Upper lobe of left lung (tissue), 6 donors: ENCODE data around the gene KIF7. TPM values are rescaled to one million over a fixed set of nuclear protein-coding genes. Genes with fewer than 3 reads are reported as not detected.

Experiments used
- ATAC-seq, 2 donors: fragments of 200-7000 bp; cut with Tn5 transposase; one replicate each; pipeline ENCODE4 v1.9.1; 2022; ENCODE audit warnings: mild to moderate bottlenecking in 2 of 2, moderate library complexity in 2 of 2; ENCODE audit not compliant: low FRiP score in 2 of 2
- DNase-seq, 2 donors: peaks; one replicate each; pipeline ENCODE4 v3.0.0-alpha.2; 2019 to 2020
- H3K27ac ChIP-seq, 4 donors: fragments of 200-600 bp; sonication (generic); one replicate each; pipeline ENCODE4 v1.5.1; 2016 to 2019
- H3K27me3 ChIP-seq, 4 donors: fragments of 200-600 bp; sonication (generic); one replicate each; pipeline ENCODE4 v1.5.1; 2017 to 2019
- H3K36me3 ChIP-seq, 4 donors: fragments of 200-600 bp; sonication (generic); one replicate each; pipeline ENCODE4 v1.5.1; 2016 to 2019
- H3K4me1 ChIP-seq, 4 donors: fragments of 200-600 bp; sonication (generic); one replicate each; pipeline ENCODE4 v1.5.1; 2018 to 2019
- H3K4me3 ChIP-seq, 4 donors: fragments of 200-600 bp; sonication (generic); one replicate each; pipeline ENCODE4 v1.5.1; 2017 to 2019; ENCODE audit warnings: mild to moderate bottlenecking in 2 of 4, moderate library complexity in 1 of 4
- H3K9me3 ChIP-seq, 4 donors: fragments of 200-600 bp; sonication (generic); one replicate each; pipeline ENCODE4 v1.5.1; 2018 to 2019
- CTCF ChIP-seq, 6 experiments: fragments of 450-650 bp in 4 of 6; fragments of 200-600 bp in 2 of 6; sonication (generic) in 2 of 6; IDR thresholded peaks; one replicate each; pipeline ENCODE4 v1.5.1; 2016 to 2019; ENCODE audit warnings: antibody characterized with exemption in 6 of 6
- EP300 ChIP-seq, 4 donors: sonication (generic); formaldehyde crosslinking; IDR thresholded peaks; one replicate each; pipeline ENCODE4 v1.5.1; 2017; ENCODE audit warnings: antibody characterized with exemption in 4 of 4, control low read depth in 2 of 4
- POLR2A ChIP-seq, 4 donors: fragments of 450-650 bp; IDR thresholded peaks; one replicate each; pipeline ENCODE4 v1.5.1; 2016 to 2017; ENCODE audit warnings: antibody characterized with exemption in 4 of 4, mild to moderate bottlenecking in 2 of 4
- POLR2AphosphoS5 ChIP-seq, 2 donors: sonication (generic); formaldehyde crosslinking; IDR thresholded peaks; one replicate each; pipeline ENCODE4 v1.5.1; 2017; ENCODE audit warnings: antibody characterized with exemption in 2 of 2
- WGBS, 2 donors: methylation state at CpG; one replicate each; pipeline ENCODE4 v1.1.5; 2017 to 2018; 5-methylcytosine and 5-hydroxymethylcytosine counted together
- total RNA-seq, 6 donors: library from RNA; depleted of rRNA in 4 of 6; stranded (reverse); fragments of >200 nt in 4 of 6; gene quantifications; one replicate each; pipeline versions ENCODE4 v1.1.0 to v1.2.1, GENCODE V29; 2016 to 2021
- donor health status: DM: no; HTN: no; CAD: no; lungs with moderate emphysema.
- donor health status: DM: no; HTN: yes; CAD: no; lungs with severe emphysema.

KIF7 gene
- total RNA-seq, 6 donors from 2014 or later, result 1.4 to 4.7 (median 3.2) TPM

GRCh38 chr15:89656116-89656815 is 999 bp upstream of the KIF7 start:
- H3K4me1 ChIP-seq, result peaks cover 3 to 15% (median 11%) of the 10 kb centered on the region in 4 donors
- H3K36me3 ChIP-seq, result no peaks in the 10 kb centered on the region
- no peak for ATAC-seq
- no peak overlapping the region for H3K4me3 ChIP-seq
- peaks cover 0 to 12% (median 2%) of the 10 kb centered on the region in 4 donors for H3K27me3 ChIP-seq
- no peak overlapping the region for H3K27ac ChIP-seq
- no peak for TF ChIP-seq POLR2A (IDR thresholded peaks at IDR 0.05)
- no peak for TF ChIP-seq CTCF (IDR thresholded peaks at IDR 0.05)
- TF ChIP-seq POLR2AphosphoS5 (IDR thresholded peaks at IDR 0.05), result no peak
- no peak for TF ChIP-seq EP300 (IDR thresholded peaks at IDR 0.05)
- no peaks in the 10 kb centered on the region for H3K9me3 ChIP-seq
- 69 to 75% methylated on average over 7 of the region's 7 CpGs for WGBS, 2 donors
- no peak for DNase-seq

DNA sequence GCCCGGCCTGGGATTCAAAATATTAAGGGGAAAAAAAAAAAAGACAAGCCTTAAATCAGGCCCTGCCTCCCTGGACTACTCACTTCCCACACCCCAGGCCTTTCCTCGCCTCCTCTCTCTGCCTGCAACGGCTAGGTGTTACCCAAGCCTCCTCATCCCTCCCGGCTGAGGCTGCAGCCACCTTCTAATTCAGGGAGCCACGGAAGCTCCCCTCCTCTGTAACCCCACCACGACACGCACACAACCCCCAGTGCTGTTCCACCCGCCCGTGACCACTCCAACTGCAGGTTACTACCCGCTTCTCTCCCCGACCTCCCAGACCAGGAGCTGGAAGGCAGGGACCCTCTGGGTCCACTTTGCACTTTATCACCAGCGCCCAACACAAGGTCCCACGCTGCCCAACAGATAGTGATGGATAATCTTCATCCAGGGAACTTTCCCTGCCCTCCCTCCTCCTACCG is 936 bp downstream of the KIF7 start:
- Histone ChIP-seq H3K9me3 (no peaks in the 10 kb centered on the region), H3K27ac (no peak overlapping the region), H3K4me3 (peak overlapping the region in 3 of 4 donors; percentile 50 to 59 (median 56)), H3K27me3 (peaks cover 0 to 12% (median 2%) of the 10 kb centered on the region in 4 donors), H3K36me3 (no peaks in the 10 kb centered on the region), H3K4me1 (peaks cover 3 to 15% (median 11%) of the 10 kb centered on the region in 4 donors)
- 45 to 51% methylated on average over 13 to 14 of the region's 14 CpGs for WGBS, 2 donors
- no peak for DNase-seq
- TF ChIP-seq POLR2AphosphoS5 (IDR thresholded peaks at IDR 0.05) (no peak), CTCF (IDR thresholded peaks at IDR 0.05) (no peak), POLR2A (IDR thresholded peaks at IDR 0.05) (no peak), EP300 (IDR thresholded peaks at IDR 0.05) (no peak)
- peak in 1 of 2 donors; percentile 31 for ATAC-seq

- peaks cover 0 to 12% (median 2%) of the 10 kb centered on the region in 4 donors for H3K27me3 ChIP-seq
- DNase-seq, result no peak
- no peaks in the 10 kb centered on the region for H3K9me3 ChIP-seq
- H3K4me1 ChIP-seq, result peaks cover 3 to 15% (median 11%) of the 10 kb centered on the region in 4 donors
- H3K4me3 ChIP-seq, result no peak overlapping the region
- no peak for ATAC-seq
- no peak for TF ChIP-seq CTCF (IDR thresholded peaks at IDR 0.05)
- TF ChIP-seq POLR2A (IDR thresholded peaks at IDR 0.05), result no peak
- 100% methylated on average over 2 of the region's 2 CpGs for WGBS, 2 donors
- no peaks in the 10 kb centered on the region for H3K36me3 ChIP-seq
- H3K27ac ChIP-seq, result no peak overlapping the region
These were observed 1.7 kb downstream of the KIF7 start for GRCh38 chr15:89653578-89653977.

- no peaks in the 10 kb centered on the region for H3K36me3 ChIP-seq
- H3K27me3 ChIP-seq, result peaks cover 0 to 12% (median 2%) of the 10 kb centered on the region in 4 donors
- H3K4me3 ChIP-seq, result no peak overlapping the region
- 96% methylated on average over 5 to 14 of the region's 16 CpGs for WGBS, 2 donors
- ATAC-seq, result no peak
- H3K27ac ChIP-seq, result no peak overlapping the region
- DNase-seq, result peak in 1 of 2 donors; percentile 66
- H3K9me3 ChIP-seq, result no peaks in the 10 kb centered on the region
- no peak for TF ChIP-seq POLR2A (IDR thresholded peaks at IDR 0.05)
- no peak for TF ChIP-seq CTCF (IDR thresholded peaks at IDR 0.05)
- TF ChIP-seq EP300 (IDR thresholded peaks at IDR 0.05), result no peak
- TF ChIP-seq POLR2AphosphoS5 (IDR thresholded peaks at IDR 0.05), result no peak
- H3K4me1 ChIP-seq, result peaks cover 3 to 15% (median 11%) of the 10 kb centered on the region in 4 donors
These were observed 2.6 kb downstream of the KIF7 start for GRCh38 chr15:89652666-89653065.

- Histone ChIP-seq H3K9me3 (no peaks in the 10 kb centered on the region), H3K4me1 (peaks cover 3 to 18% (median 12%) of the 10 kb centered on the region in 4 donors), H3K4me3 (no peak overlapping the region), H3K36me3 (no peaks in the 10 kb centered on the region), H3K27me3 (peaks cover 0 to 12% (median 2%) of the 10 kb centered on the region in 4 donors), H3K27ac (no peak overlapping the region)
- no peak for DNase-seq
- no peak for TF ChIP-seq POLR2A (IDR thresholded peaks at IDR 0.05)
- TF ChIP-seq EP300 (IDR thresholded peaks at IDR 0.05), result no peak
- no peak for TF ChIP-seq CTCF (IDR thresholded peaks at IDR 0.05)
- TF ChIP-seq POLR2AphosphoS5 (IDR thresholded peaks at IDR 0.05), result no peak
- 68 to 85% methylated on average over 6 to 7 of the region's 7 CpGs for WGBS, 2 donors
- ATAC-seq, result no peak
These were observed 3.1 kb downstream of the KIF7 start for GRCh38 chr15:89652131-89652530.
